Neural progenitor cell (in vitro differentiated cells): Measurements from ENCODE around the gene EHF.

ENCODE experiments used
- EZH2 ChIP-seq: fragments of 200-600 bp; sonication (generic); IDR thresholded peaks from 2 replicates; pipeline ENCODE4 v1.6.1; 2017; ENCODE audit warnings: antibody characterized with exemption, mild to moderate bottlenecking, moderate library complexity
- EZH2phosphoT487 ChIP-seq: fragments of 200-600 bp; sonication (generic); IDR thresholded peaks from 2 replicates; pipeline ENCODE4 v1.6.1; 2017; ENCODE audit warnings: antibody characterized with exemption
- TF ChIP-seq, protein P1 (sequence below): fragments of 200-600 bp; sonication (generic); IDR thresholded peaks from 2 replicates; pipeline ENCODE4 v1.5.1; 2017; ENCODE audit warnings: antibody characterized with exemption, mild to moderate bottlenecking

DNA sequence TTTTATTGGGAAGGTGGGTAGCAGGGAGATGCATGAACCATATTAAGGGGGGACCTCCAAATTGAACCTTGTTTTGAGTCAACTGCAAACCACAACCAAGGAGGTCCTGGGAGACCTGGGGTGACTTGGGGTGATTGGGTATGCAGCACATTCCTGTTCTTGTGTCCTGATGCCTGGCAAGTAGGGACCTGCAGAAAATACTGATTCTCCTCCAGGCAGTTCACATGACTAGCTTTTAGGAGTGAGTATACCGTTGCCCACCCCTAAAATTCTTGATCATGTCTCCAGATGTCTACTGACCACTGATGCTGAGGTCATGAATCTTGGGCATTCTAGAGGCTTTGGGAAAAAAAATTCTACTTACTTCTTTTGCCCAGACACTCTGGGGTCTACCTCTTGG lies 6.3 kb downstream of the EHF start:
- TF ChIP-seq, protein P1, sequence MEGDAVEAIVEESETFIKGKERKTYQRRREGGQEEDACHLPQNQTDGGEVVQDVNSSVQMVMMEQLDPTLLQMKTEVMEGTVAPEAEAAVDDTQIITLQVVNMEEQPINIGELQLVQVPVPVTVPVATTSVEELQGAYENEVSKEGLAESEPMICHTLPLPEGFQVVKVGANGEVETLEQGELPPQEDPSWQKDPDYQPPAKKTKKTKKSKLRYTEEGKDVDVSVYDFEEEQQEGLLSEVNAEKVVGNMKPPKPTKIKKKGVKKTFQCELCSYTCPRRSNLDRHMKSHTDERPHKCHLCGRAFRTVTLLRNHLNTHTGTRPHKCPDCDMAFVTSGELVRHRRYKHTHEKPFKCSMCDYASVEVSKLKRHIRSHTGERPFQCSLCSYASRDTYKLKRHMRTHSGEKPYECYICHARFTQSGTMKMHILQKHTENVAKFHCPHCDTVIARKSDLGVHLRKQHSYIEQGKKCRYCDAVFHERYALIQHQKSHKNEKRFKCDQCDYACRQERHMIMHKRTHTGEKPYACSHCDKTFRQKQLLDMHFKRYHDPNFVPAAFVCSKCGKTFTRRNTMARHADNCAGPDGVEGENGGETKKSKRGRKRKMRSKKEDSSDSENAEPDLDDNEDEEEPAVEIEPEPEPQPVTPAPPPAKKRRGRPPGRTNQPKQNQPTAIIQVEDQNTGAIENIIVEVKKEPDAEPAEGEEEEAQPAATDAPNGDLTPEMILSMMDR: no peak
- TF ChIP-seq EZH2: no peak
- TF ChIP-seq EZH2phosphoT487: no peak
